GM21423 (cell line): Measurements from ENCODE around the gene POLR2J2.
"Not testable (repeated sequence)": the region's sequence is repeated elsewhere in the genome, so short reads cannot be mapped to it uniquely, and the experiment has no call there.

ENCODE experiments used
- ATAC-seq: cut with Tn5 transposase; IDR thresholded peaks from one replicate; pipeline ENCODE4 v1.9.1; 2021; ENCODE audit warnings: mild to moderate bottlenecking, moderate library complexity; ENCODE audit not compliant: unreplicated experiment

Gene POLR2J2

GRCh38 chr7:102673447-102674067 is 2.1 kb upstream of the POLR2J2 start:
- ATAC-seq, result not testable (repeated sequence)

GRCh38 chr7:102671956-102672307 is 469 bp upstream of the POLR2J2 start:
- ATAC-seq, result peak; percentile 30

- ATAC-seq, result not testable (repeated sequence)
These were observed 3.9 kb downstream of the POLR2J2 start for GRCh38 chr7:102667523-102667922.

- not testable (repeated sequence) for ATAC-seq
These were observed 4.6 kb downstream of the POLR2J2 start for GRCh38 chr7:102666850-102667249.

GRCh38 chr7:102664765-102665164 is 6.7 kb downstream of the POLR2J2 start:
- not testable (repeated sequence) for ATAC-seq

- ATAC-seq, result not testable (repeated sequence)
These were observed 21.5 kb downstream of the POLR2J2 start, which contains the start of gene SPDYE2B for GRCh38 chr7:102649924-102650323. SPDYE2B (plus strand) TSS chr7:102650319; CDS start chr7:102652349, 2,030 bp downstream.

GRCh38 chr7:102647813-102648212 is 23.6 kb downstream of the POLR2J2 start:
- ATAC-seq, result not testable (repeated sequence)

GRCh38 chr7:102643404-102643803 is 28.1 kb downstream of the POLR2J2 start:
- not testable (repeated sequence) for ATAC-seq

GRCh38 chr7:102642691-102643090 is 28.8 kb downstream of the POLR2J2 start, which contains the start of gene UPK3BL1:
UPK3BL1 (minus strand) TSS chr7:102642791; CDS start chr7:102642741, 50 bp downstream.
- ATAC-seq, result not testable (repeated sequence)

GRCh38 chr7:102638848-102639247 is 32.6 kb downstream of the POLR2J2 start:
- ATAC-seq, result not testable (repeated sequence)

GRCh38 chr7:102636956-102637355 is 34.5 kb downstream of the POLR2J2 start:
- ATAC-seq, result not testable (repeated sequence)

GRCh38 chr7:102635354-102635753 is 36.1 kb downstream of the POLR2J2 start:
- not testable (repeated sequence) for ATAC-seq

GRCh38 chr7:102634299-102634698 is 37.2 kb downstream of the POLR2J2 start:
- ATAC-seq, result not testable (repeated sequence)

GRCh38 chr7:102630622-102631021 is 40.8 kb downstream of the POLR2J2 start:
- ATAC-seq, result not testable (repeated sequence)

- not testable (repeated sequence) for ATAC-seq
These were observed 44.1 kb downstream of the POLR2J2 start for GRCh38 chr7:102627271-102627904.

GRCh38 chr7:102618122-102618521 is 53.3 kb downstream of the POLR2J2 start:
- not testable (repeated sequence) for ATAC-seq

GRCh38 chr7:102616507-102617125 is 54.8 kb downstream of the POLR2J2 start, which contains the start of gene RASA4:
RASA4 (minus strand) TSS chr7:102616756; CDS start chr7:102616689, 67 bp downstream.
- peak; percentile 68 for ATAC-seq
